Liver (tissue), 9 donors: ENCODE data around the gene LARGE1. TPM values are rescaled to one million over a fixed set of nuclear protein-coding genes. Genes with fewer than 3 reads are reported as not detected.
"Not testable (repeated sequence)": the region's sequence is repeated elsewhere in the genome, so short reads cannot be mapped to it uniquely, and the experiment has no call there.

ENCODE experiments used
- DNase-seq: peaks from one replicate; pipeline ENCODE4 v3.0.0-alpha.2; 2017; ENCODE audit warnings: low spot score
- H3K27ac ChIP-seq, 2 donors: one replicate each; pipeline ENCODE4 v1.7.0; 2013; ENCODE audit warnings: inconsistent platforms in 2 of 2, low read length in 2 of 2, control low read depth in 1 of 2, low read depth in 1 of 2, mild to moderate bottlenecking in 1 of 2
- H3K27me3 ChIP-seq, 4 donors: one replicate each; pipeline versions ENCODE4 v1.6.1 to v1.7.0; 2013; ENCODE audit warnings: low read length in 3 of 4, inconsistent platforms in 1 of 4, mild to moderate bottlenecking in 1 of 4, moderate library complexity in 1 of 4; ENCODE audit not compliant: control insufficient read depth in 4 of 4, insufficient read depth in 4 of 4
- H3K36me3 ChIP-seq, 4 donors: one replicate each; pipeline versions ENCODE4 v1.6.1 to v1.7.0; 2013; ENCODE audit warnings: low read length in 3 of 4, mild to moderate bottlenecking in 3 of 4, low read depth in 1 of 4, moderate library complexity in 1 of 4; ENCODE audit not compliant: control insufficient read depth in 4 of 4, insufficient read depth in 3 of 4
- H3K4me1 ChIP-seq, 4 donors: one replicate each; pipeline versions ENCODE4 v1.6.1 to v1.7.0; 2013; ENCODE audit warnings: low read length in 3 of 4, mild to moderate bottlenecking in 3 of 4, moderate library complexity in 1 of 4; ENCODE audit not compliant: control insufficient read depth in 4 of 4, insufficient read depth in 4 of 4
- H3K4me3 ChIP-seq, 3 donors: one replicate each; pipeline versions ENCODE4 v1.6.1 to v1.7.0; 2013; ENCODE audit warnings: low read length in 3 of 3, control low read depth in 1 of 3, low read depth in 1 of 3, mild to moderate bottlenecking in 1 of 3
- H3K9ac ChIP-seq, 2 donors: one replicate each; pipeline ENCODE4 v1.7.0; 2013; ENCODE audit warnings: low read length in 2 of 2, mild to moderate bottlenecking in 2 of 2, moderate library complexity in 2 of 2, control low read depth in 1 of 2, low read depth in 1 of 2
- H3K9me3 ChIP-seq, 4 donors: one replicate each; pipeline versions ENCODE4 v1.6.1 to v1.7.0; 2013; ENCODE audit warnings: low read length in 3 of 4; ENCODE audit not compliant: control insufficient read depth in 4 of 4
- FOXA1 ChIP-seq: IDR thresholded peaks from 2 replicates; pipeline ENCODE4 v1.6.1; 2016; ENCODE audit warnings: antibody characterized with exemption
- HNF4G ChIP-seq: IDR thresholded peaks from 2 replicates; pipeline ENCODE4 v1.6.1; 2016; ENCODE audit warnings: antibody characterized with exemption
- JUND ChIP-seq, 2 donors: IDR thresholded peaks; 2 replicates each; pipeline ENCODE4 v1.6.1; 2016; ENCODE audit warnings: antibody characterized with exemption in 2 of 2
- MAX ChIP-seq: IDR thresholded peaks from 2 replicates; pipeline ENCODE4 v1.6.1; 2016; ENCODE audit warnings: antibody characterized with exemption
- RAD21 ChIP-seq, 2 donors: IDR thresholded peaks; 2 replicates each; pipeline ENCODE4 v1.6.1; 2016; ENCODE audit warnings: antibody characterized with exemption in 2 of 2, mild to moderate bottlenecking in 2 of 2
- RXRA ChIP-seq, 2 donors: IDR thresholded peaks; 2 replicates each; pipeline ENCODE4 v1.6.1; 2017 to 2018; ENCODE audit warnings: antibody characterized with exemption in 2 of 2, mild to moderate bottlenecking in 1 of 2
- SP1 ChIP-seq: IDR thresholded peaks from 2 replicates; pipeline ENCODE4 v1.6.1; 2018; ENCODE audit warnings: antibody characterized with exemption, mild to moderate bottlenecking
- ZBTB33 ChIP-seq: IDR thresholded peaks from 2 replicates; pipeline ENCODE4 v1.6.1; 2016; ENCODE audit warnings: antibody characterized with exemption
- WGBS: extraction: QIAGEN DNeasy Blood & Tissue Kit; methylation state at CpG from one replicate; pipeline ENCODE4 v1.1.7; 2013; 5-methylcytosine and 5-hydroxymethylcytosine counted together
- polyA plus RNA-seq, 2 donors: library from polyadenylated mRNA; stranded (reverse) in 1 of 2; unstranded in 1 of 2; fragments of 200-250 nt in 1 of 2; fragments of >200 nt in 1 of 2; fragmentation: Nextera tagmentation in 1 of 2; extraction: Ambion mirVana in 1 of 2; gene quantifications; one replicate each; pipeline versions ENCODE4 v1.2.1 to v1.2.3, GENCODE V29; 2013 to 2015
- total RNA-seq, 2 donors: library from RNA; depleted of rRNA; stranded (reverse); fragments of >200 nt; gene quantifications; one replicate each; pipeline ENCODE4 v1.2.3, GENCODE V29; 2014
- donor health status: healthy.
- donor health status: healthy.
- donor health status: healthy.
- donor health status: healthy.
- donor health status: healthy.

The LARGE1 gene
- total and polyA plus RNA-seq, 4 donors, result 2.3 to 14.1 (median 5.7) TPM

- Histone ChIP-seq H3K9ac (no peak overlapping the region), H3K4me1 (peaks cover 0 to 11% (median 5%) of the 10 kb centered on the region in 4 donors), H3K36me3 (no peaks in the 10 kb centered on the region), H3K9me3 (no peaks in the 10 kb centered on the region), H3K27me3 (no peaks in the 10 kb centered on the region), H3K4me3 (no peak overlapping the region), H3K27ac (no peak overlapping the region)
- DNase-seq, result no peak
- no peak for TF ChIP-seq RXRA (IDR thresholded peaks at IDR 0.05)
- 92% methylated on average over 4 of the region's 4 CpGs for WGBS
Observed at GRCh38 chr22:33570110-33570509, 350.2 kb downstream of the LARGE1 start.

- no peak for TF ChIP-seq FOXA1
- no peak for TF ChIP-seq SP1
- TF ChIP-seq HNF4G, result no peak
- no peak for TF ChIP-seq ZBTB33
- no peak overlapping the region for H3K9ac ChIP-seq
- H3K4me3 ChIP-seq, result no peak overlapping the region
- no peak for DNase-seq
- no peaks in the 10 kb centered on the region for H3K27me3 ChIP-seq
- H3K27ac ChIP-seq, result no peak overlapping the region
- WGBS, result 58% methylated on average over 3 of the region's 3 CpGs
- H3K4me1 ChIP-seq, result peaks cover 0 to 16% (median 8%) of the 10 kb centered on the region in 4 donors
- H3K36me3 ChIP-seq, result no peaks in the 10 kb centered on the region
- no peaks in the 10 kb centered on the region for H3K9me3 ChIP-seq
Observed at GRCh38 chr22:33569559-33569958, 350.7 kb downstream of the LARGE1 start.

- peaks cover 0 to 21% (median 11%) of the 10 kb centered on the region in 4 donors for H3K4me1 ChIP-seq
- H3K27ac ChIP-seq, result no peak overlapping the region
- H3K4me3 ChIP-seq, result no peak overlapping the region
- no peak overlapping the region for H3K9ac ChIP-seq
- WGBS, result 64% methylated on average over 4 of the region's 4 CpGs
- H3K27me3 ChIP-seq, result no peaks in the 10 kb centered on the region
- no peaks in the 10 kb centered on the region for H3K9me3 ChIP-seq
- no peak for DNase-seq
- H3K36me3 ChIP-seq, result no peaks in the 10 kb centered on the region
- TF ChIP-seq HNF4G, result no peak
- no peak for TF ChIP-seq RAD21 (IDR thresholded peaks at IDR 0.05)
- no peak for TF ChIP-seq JUND (IDR thresholded peaks at IDR 0.05)
- TF ChIP-seq RXRA (IDR thresholded peaks at IDR 0.05), result no peak
- no peak for TF ChIP-seq MAX
- no peak for TF ChIP-seq FOXA1
- TF ChIP-seq ZBTB33, result no peak
Observed at GRCh38 chr22:33569018-33569417, 351.3 kb downstream of the LARGE1 start.

GRCh38 chr22:33566495-33566894 is 353.8 kb downstream of the LARGE1 start:
- H3K27ac ChIP-seq, DNase-seq, H3K9ac ChIP-seq, H3K36me3 ChIP-seq, H3K9me3 ChIP-seq, H3K4me3 ChIP-seq, H3K27me3 ChIP-seq: not testable (repeated sequence)
- H3K4me1 ChIP-seq, result peaks cover 7 to 30% (median 15%) of the 10 kb centered on the region in 4 donors
- WGBS, result 98% methylated on average over 6 of the region's 6 CpGs
